OCI-LY3 (cell line): ENCODE data around the gene ADAT2.

ENCODE experiments used
- H2AFZ ChIP-seq: fragments of 200-600, 300-600 bp; shearing (Covaris generic); 2 replicates; pipeline ENCODE4 v1.6.0; 2014; ENCODE audit warnings: antibody characterized with exemption, low read depth, low read length
- H3K27ac ChIP-seq: fragments of 200-600, 300-600 bp; sonication (generic); 2 replicates; pipeline ENCODE4 v1.5.1; 2014; ENCODE audit warnings: mild to moderate bottlenecking, low read length, moderate library complexity, mixed read lengths
- H3K27me3 ChIP-seq: fragments of 200-600, 300-600 bp; sonication (generic); 2 replicates; pipeline ENCODE4 v1.6.1; 2014; ENCODE audit warnings: low read depth, low read length, mixed read lengths
- H3K36me3 ChIP-seq: fragments of 200-600, 300-600 bp; sonication (generic); replicated peaks from 2 replicates; pipeline ENCODE3; 2014; ENCODE audit warnings: low read depth, low read length, mixed read lengths
- H3K4me1 ChIP-seq: fragments of 300-600, 200-600 bp; sonication (generic); 2 replicates; pipeline ENCODE4 v1.6.1; 2014; ENCODE audit warnings: low read length, mixed read lengths
- H3K4me2 ChIP-seq: fragments of 200-600, 300-600 bp; sonication (generic); 2 replicates; pipeline ENCODE4 v1.6.1; 2014; ENCODE audit warnings: low read length, mixed read lengths
- H3K4me3 ChIP-seq: fragments of 300-600, 200-600 bp; sonication (generic); 2 replicates; pipeline ENCODE4 v1.5.1; 2014; ENCODE audit warnings: antibody characterized with exemption, mild to moderate bottlenecking, low read length, moderate library complexity
- H3K79me2 ChIP-seq: fragments of 300-600, 200-600 bp; shearing (Covaris generic); 2 replicates; pipeline ENCODE4 v1.6.1; 2014; ENCODE audit warnings: mild to moderate bottlenecking, low read length, mixed read lengths
- H3K9ac ChIP-seq: fragments of 300-600, 200-600 bp; shearing (Covaris generic); 2 replicates; pipeline ENCODE4 v1.6.0; 2014; ENCODE audit warnings: mild to moderate bottlenecking, low read length, moderate library complexity
- H3K9me3 ChIP-seq: fragments of 200-600, 300-600 bp; shearing (Covaris generic); 2 replicates; pipeline ENCODE4 v1.6.1; 2014; ENCODE audit warnings: low read length, mixed read lengths; ENCODE audit not compliant: insufficient read depth
- H4K20me1 ChIP-seq: fragments of 200-600, 300-600 bp; sonication (generic); 2 replicates; pipeline ENCODE4 v1.6.1; 2016; ENCODE audit warnings: low read length, mixed read lengths; ENCODE audit not compliant: insufficient read depth
- EZH2phosphoT487 ChIP-seq: fragments of 200-600 bp; shearing (Covaris generic); IDR thresholded peaks from 2 replicates; pipeline ENCODE4 v1.6.1; 2018; ENCODE audit warnings: antibody characterized with exemption, mixed run types, low read depth
- TF ChIP-seq, protein P1 (sequence below): fragments of 200-600, 300-600 bp; sonication (generic); IDR thresholded peaks from 2 replicates; pipeline ENCODE4 v1.5.1; 2014; ENCODE audit warnings: antibody characterized with exemption, low read length, low read depth

Gene ADAT2

GRCh38 chr6:143441010-143441409, 9.5 kb downstream of the ADAT2 start:
- Histone ChIP-seq H3K4me1 (no peaks in the 10 kb centered on the region; the same call in 1 of the 2 replicates), H3K79me2 (peaks cover 39% of the 10 kb centered on the region), H3K4me2 (no peak overlapping the region), H3K27me3 (no peaks in the 10 kb centered on the region), H2AFZ (no peak overlapping the region), H4K20me1 (no peaks in the 10 kb centered on the region), H3K36me3 (peaks cover 12% of the 10 kb centered on the region), H3K9me3 (no peaks in the 10 kb centered on the region), H3K9ac (no peak overlapping the region), H3K27ac (no peak overlapping the region), H3K4me3 (no peak overlapping the region)
- TF ChIP-seq EZH2phosphoT487 = no peak
- TF ChIP-seq, protein P1, sequence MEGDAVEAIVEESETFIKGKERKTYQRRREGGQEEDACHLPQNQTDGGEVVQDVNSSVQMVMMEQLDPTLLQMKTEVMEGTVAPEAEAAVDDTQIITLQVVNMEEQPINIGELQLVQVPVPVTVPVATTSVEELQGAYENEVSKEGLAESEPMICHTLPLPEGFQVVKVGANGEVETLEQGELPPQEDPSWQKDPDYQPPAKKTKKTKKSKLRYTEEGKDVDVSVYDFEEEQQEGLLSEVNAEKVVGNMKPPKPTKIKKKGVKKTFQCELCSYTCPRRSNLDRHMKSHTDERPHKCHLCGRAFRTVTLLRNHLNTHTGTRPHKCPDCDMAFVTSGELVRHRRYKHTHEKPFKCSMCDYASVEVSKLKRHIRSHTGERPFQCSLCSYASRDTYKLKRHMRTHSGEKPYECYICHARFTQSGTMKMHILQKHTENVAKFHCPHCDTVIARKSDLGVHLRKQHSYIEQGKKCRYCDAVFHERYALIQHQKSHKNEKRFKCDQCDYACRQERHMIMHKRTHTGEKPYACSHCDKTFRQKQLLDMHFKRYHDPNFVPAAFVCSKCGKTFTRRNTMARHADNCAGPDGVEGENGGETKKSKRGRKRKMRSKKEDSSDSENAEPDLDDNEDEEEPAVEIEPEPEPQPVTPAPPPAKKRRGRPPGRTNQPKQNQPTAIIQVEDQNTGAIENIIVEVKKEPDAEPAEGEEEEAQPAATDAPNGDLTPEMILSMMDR = no peak

DNA sequence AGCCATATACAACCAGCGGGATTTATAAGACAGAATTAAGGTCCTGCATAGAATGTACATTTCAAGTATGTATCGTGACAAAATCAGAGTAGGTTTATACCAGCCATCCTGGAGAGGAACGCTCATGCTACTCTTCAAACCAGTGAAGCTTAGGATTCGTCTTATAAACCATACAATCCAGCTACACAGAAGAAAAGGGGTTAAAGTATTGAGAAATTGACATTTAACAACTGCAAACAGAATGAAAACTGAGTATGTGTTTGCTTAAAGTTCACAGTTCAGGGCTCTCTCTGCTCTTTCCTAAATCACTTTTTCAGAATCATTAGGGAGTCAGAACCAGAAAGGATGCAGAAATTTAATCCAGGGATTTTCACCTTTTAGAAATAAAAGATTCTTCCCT, 17.9 kb downstream of the ADAT2 start:
- TF ChIP-seq EZH2phosphoT487 = no peak
- TF ChIP-seq, protein P1 = no peak
- no peaks in the 10 kb centered on the region for H4K20me1 ChIP-seq
- peaks cover 7% of the 10 kb centered on the region for H3K36me3 ChIP-seq
- no peaks in the 10 kb centered on the region for H3K27me3 ChIP-seq
- H3K4me1 ChIP-seq = no peaks in the 10 kb centered on the region; the same call in 1 of the 2 replicates
- no peak overlapping the region for H3K27ac ChIP-seq
- H3K4me2 ChIP-seq = no peak overlapping the region
- no peaks in the 10 kb centered on the region for H3K9me3 ChIP-seq
- H2AFZ ChIP-seq = no peak overlapping the region
- H3K9ac ChIP-seq = no peak overlapping the region
- H3K4me3 ChIP-seq = no peak overlapping the region
- no peaks in the 10 kb centered on the region for H3K79me2 ChIP-seq

- H4K20me1 ChIP-seq = no peaks in the 10 kb centered on the region
- H3K36me3 ChIP-seq = peaks cover 9% of the 10 kb centered on the region
- H3K27me3 ChIP-seq = no peaks in the 10 kb centered on the region
- no peak overlapping the region for H3K27ac ChIP-seq
- H2AFZ ChIP-seq = no peak overlapping the region
- no peak overlapping the region for H3K4me2 ChIP-seq
- H3K79me2 ChIP-seq = no peaks in the 10 kb centered on the region
- H3K9ac ChIP-seq = no peak overlapping the region
- no peak overlapping the region for H3K4me3 ChIP-seq
- H3K9me3 ChIP-seq = no peaks in the 10 kb centered on the region
- TF ChIP-seq, protein P1 = no peak
- TF ChIP-seq EZH2phosphoT487 = no peak
- no peaks in the 10 kb centered on the region for H3K4me1 ChIP-seq
Measured at GRCh38 chr6:143431226-143431625, 19.3 kb downstream of the ADAT2 start.

- H4K20me1 ChIP-seq = no peaks in the 10 kb centered on the region
- peaks cover 4% of the 10 kb centered on the region for H3K36me3 ChIP-seq
- no peak overlapping the region for H2AFZ ChIP-seq
- H3K27ac ChIP-seq = no peak overlapping the region
- no peaks in the 10 kb centered on the region for H3K27me3 ChIP-seq
- H3K4me3 ChIP-seq = no peak overlapping the region
- TF ChIP-seq EZH2phosphoT487 = no peak
- TF ChIP-seq, protein P1 = no peak
- H3K9me3 ChIP-seq = no peaks in the 10 kb centered on the region
- H3K79me2 ChIP-seq = no peaks in the 10 kb centered on the region
- H3K4me1 ChIP-seq = no peaks in the 10 kb centered on the region
- no peak overlapping the region for H3K9ac ChIP-seq
- H3K4me2 ChIP-seq = no peak overlapping the region
Measured at GRCh38 chr6:143429970-143430369, 20.5 kb downstream of the ADAT2 start.
